H1 (cell line): Measurements from ENCODE around the gene KLF7.

ENCODE experiments used
- BRCA1 ChIP-seq: IDR thresholded peaks from 2 replicates; pipeline ENCODE4 v1.6.1; 2012; ENCODE audit warnings: low read depth, low read length, improper control_type of control experiment
- CHD2 ChIP-seq: IDR thresholded peaks from 2 replicates; pipeline ENCODE4 v1.6.1; 2012; ENCODE audit warnings: low read length, improper control_type of control experiment
- EP300 ChIP-seq, 2 experiments: IDR thresholded peaks; 1 replicate in 1 of 2; 2 replicates in 1 of 2; pipeline ENCODE4 v1.6.1; 2011 to 2012; ENCODE audit warnings: low read depth in 2 of 2, low read length in 2 of 2, mild to moderate bottlenecking in 2 of 2, borderline replicate concordance in 1 of 2, inconsistent platforms in 1 of 2, moderate library complexity in 1 of 2
- MAFK ChIP-seq: IDR thresholded peaks from 2 replicates; pipeline ENCODE4 v1.6.1; 2012; ENCODE audit warnings: low read depth, mild to moderate bottlenecking, improper control_type of control experiment, low read length
- POLR2A ChIP-seq, 2 experiments: IDR thresholded peaks; 1 replicate in 1 of 2; 2 replicates in 1 of 2; pipeline ENCODE4 v1.6.1; 2011; ENCODE audit warnings: low read depth in 2 of 2, low read length in 2 of 2, mild to moderate bottlenecking in 2 of 2; ENCODE audit errors: control extremely low read depth in 1 of 2
- RAD21 ChIP-seq, 2 experiments: IDR thresholded peaks in 1 of 2; conservative IDR thresholded peaks in 1 of 2; 2 replicates each; pipeline ENCODE4 v1.6.1; 2011; ENCODE audit warnings: low read depth in 2 of 2, low read length in 2 of 2, improper control_type of control experiment in 1 of 2, inconsistent platforms in 1 of 2, mild to moderate bottlenecking in 1 of 2, moderate library complexity in 1 of 2
- RFX5 ChIP-seq: IDR thresholded peaks from 2 replicates; pipeline ENCODE4 v1.6.1; 2011; ENCODE audit warnings: low read depth, low read length, improper control_type of control experiment, borderline replicate concordance
- TAF1 ChIP-seq: IDR thresholded peaks from 2 replicates; pipeline ENCODE4 v1.6.1; 2011; ENCODE audit warnings: mild to moderate bottlenecking, low read depth, low read length
- TAF7 ChIP-seq: optimal IDR thresholded peaks from 2 replicates; pipeline ENCODE3; 2011; ENCODE audit warnings: low read depth, mild to moderate bottlenecking, inconsistent platforms, low read length, moderate library complexity, borderline replicate concordance
- TF ChIP-seq, protein P1 (sequence below), 3 experiments: IDR thresholded peaks; 1 replicate in 2 of 3; 2 replicates in 1 of 3; pipeline versions ENCODE4 v1.5.1 to v1.6.1; 2011; ENCODE audit warnings: low read length in 3 of 3, mild to moderate bottlenecking in 3 of 3, inconsistent platforms in 2 of 3, low read depth in 1 of 3, moderate library complexity in 1 of 3; ENCODE audit not compliant: insufficient read depth in 1 of 3; ENCODE audit errors: control extremely low read depth in 1 of 3
- TF ChIP-seq, protein P2 (sequence below): IDR thresholded peaks from 2 replicates; pipeline ENCODE4 v1.6.1; 2012; ENCODE audit warnings: inconsistent platforms

DNA sequence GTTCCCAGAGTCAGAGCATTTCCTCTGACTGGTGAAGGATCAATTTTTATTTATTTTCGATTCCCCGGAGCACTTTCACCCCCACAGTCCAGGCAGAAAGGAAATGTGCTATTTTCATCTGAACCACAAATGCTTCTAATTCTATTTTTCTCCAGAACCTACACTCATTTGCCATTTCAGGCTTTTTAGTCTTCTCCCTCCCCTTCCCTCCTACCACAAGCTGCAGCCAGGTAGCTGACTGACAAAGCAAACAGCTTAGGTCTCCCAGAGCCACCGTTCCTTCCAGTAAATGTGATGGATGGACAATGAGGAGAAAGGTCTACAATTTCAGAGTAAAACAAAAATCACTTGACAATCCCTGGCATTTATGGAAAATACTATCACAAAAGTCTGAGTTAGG is 76.9 kb downstream of the KLF7 start:
- TF ChIP-seq, protein P1, sequence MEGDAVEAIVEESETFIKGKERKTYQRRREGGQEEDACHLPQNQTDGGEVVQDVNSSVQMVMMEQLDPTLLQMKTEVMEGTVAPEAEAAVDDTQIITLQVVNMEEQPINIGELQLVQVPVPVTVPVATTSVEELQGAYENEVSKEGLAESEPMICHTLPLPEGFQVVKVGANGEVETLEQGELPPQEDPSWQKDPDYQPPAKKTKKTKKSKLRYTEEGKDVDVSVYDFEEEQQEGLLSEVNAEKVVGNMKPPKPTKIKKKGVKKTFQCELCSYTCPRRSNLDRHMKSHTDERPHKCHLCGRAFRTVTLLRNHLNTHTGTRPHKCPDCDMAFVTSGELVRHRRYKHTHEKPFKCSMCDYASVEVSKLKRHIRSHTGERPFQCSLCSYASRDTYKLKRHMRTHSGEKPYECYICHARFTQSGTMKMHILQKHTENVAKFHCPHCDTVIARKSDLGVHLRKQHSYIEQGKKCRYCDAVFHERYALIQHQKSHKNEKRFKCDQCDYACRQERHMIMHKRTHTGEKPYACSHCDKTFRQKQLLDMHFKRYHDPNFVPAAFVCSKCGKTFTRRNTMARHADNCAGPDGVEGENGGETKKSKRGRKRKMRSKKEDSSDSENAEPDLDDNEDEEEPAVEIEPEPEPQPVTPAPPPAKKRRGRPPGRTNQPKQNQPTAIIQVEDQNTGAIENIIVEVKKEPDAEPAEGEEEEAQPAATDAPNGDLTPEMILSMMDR (IDR thresholded peaks at IDR 0.05; ENCODE audit: control extremely low read depth in 1 of 3, insufficient read depth in 1 of 3, low read depth in 1 of 3, low read length in 3 of 3): no peak
- TF ChIP-seq EP300 (IDR thresholded peaks at IDR 0.05; ENCODE audit: borderline replicate concordance in 1 of 2, low read depth in 2 of 2, low read length in 2 of 2) (no peak), RFX5 (no peak), TAF7 (no peak), CHD2 (no peak), POLR2A (IDR thresholded peaks at IDR 0.05; ENCODE audit: control extremely low read depth in 1 of 2, low read depth in 2 of 2, low read length in 2 of 2) (no peak), BRCA1 (no peak), RAD21 (IDR thresholded peaks at IDR 0.05 in 1 of 2, conservative IDR thresholded peaks at IDR 0.05 in 1 of 2; ENCODE audit: low read depth in 2 of 2, low read length in 2 of 2) (no peak), TAF1 (no peak), MAFK (no peak)
- TF ChIP-seq, protein P2, sequence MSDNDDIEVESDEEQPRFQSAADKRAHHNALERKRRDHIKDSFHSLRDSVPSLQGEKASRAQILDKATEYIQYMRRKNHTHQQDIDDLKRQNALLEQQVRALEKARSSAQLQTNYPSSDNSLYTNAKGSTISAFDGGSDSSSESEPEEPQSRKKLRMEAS: no peak
